IPS-18c (cell line): Measurements from ENCODE around the gene C20orf96.
"Not testable (repeated sequence)": the region's sequence is repeated elsewhere in the genome, so short reads cannot be mapped to it uniquely, and the experiment has no call there.

Experiments
- H3K4me3 ChIP-seq: 2 replicates; pipeline ENCODE4 v1.7.0; 2013; ENCODE audit warnings: low read depth, mild to moderate bottlenecking, low read length, moderate library complexity; ENCODE audit not compliant: insufficient read depth
- H3K9me3 ChIP-seq: one replicate; pipeline ENCODE4 v1.6.1; 2013; ENCODE audit warnings: mild to moderate bottlenecking, low read length, moderate library complexity; ENCODE audit not compliant: control insufficient read depth, insufficient read depth

C20orf96 gene

DNA sequence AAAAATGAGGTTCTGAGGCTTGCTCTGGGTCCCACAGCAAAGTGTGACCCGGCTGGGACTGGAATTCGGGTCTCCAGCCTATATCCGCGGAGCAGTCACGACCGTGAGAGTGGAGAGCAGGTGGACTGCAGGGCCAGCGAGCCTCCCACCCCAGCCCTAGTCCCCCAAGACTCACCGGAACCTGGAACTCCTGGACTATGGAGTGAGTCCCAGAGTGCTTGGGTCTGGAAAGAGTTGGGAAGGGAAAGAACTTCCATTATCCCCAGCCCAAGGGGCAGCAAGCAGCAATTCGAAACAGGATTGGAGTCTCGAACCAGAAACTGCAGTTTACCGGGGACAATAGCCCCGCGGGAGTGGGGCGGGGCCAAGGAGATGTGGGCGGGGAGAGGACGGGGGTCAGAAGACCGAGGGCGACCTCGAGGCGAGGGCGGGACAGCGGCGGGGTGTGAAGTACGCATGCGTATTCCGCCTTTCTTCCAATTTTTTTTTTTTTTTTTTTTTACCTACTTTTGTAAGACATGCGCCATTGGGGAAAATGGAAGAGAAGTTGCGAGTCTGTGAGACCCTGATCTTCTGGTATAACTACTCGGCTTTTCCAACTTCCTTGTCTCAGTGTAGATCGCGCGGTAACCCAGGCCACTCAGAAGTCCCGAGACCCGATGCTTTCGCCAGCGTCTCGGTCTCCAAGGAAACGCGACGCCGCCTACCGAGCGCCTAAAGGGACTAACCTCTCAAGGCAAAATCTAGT lies at the start of gene C20orf96:
Gene C20orf96, minus strand, starts transcription at position 667 of the 748 bp plus-strand sequence. Its CDS starts 140 bp downstream, at position 527.
- no peaks in the 10 kb centered on the region for H3K9me3 ChIP-seq

DNA sequence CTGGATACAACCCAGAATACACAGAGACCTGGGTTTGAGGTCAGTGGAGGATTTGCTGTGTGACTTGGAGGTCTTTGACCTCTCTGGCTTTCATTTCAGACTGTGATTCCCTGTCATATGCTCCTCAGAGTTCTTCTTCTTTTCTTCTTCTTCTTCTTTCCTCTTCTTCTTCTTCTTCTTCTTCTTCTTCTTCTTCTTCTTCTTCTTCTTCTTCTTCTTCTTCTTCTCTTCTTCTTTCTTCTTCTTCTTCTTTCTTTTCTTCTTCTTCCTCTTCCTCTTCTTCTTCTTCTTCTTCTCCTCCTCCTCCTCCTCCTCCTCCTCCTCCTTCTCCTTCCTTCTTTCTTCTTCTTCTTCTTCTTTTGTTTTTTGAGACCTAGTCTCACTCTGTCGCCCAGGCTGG lies 45.5 kb upstream of the C20orf96 start:
- H3K4me3 ChIP-seq, H3K9me3 ChIP-seq: not testable (repeated sequence)

More for the DNA sequence above, at the start of gene C20orf96:
- H3K4me3 ChIP-seq = peak within 1 kb of the TSS; percentile 74

DNA sequence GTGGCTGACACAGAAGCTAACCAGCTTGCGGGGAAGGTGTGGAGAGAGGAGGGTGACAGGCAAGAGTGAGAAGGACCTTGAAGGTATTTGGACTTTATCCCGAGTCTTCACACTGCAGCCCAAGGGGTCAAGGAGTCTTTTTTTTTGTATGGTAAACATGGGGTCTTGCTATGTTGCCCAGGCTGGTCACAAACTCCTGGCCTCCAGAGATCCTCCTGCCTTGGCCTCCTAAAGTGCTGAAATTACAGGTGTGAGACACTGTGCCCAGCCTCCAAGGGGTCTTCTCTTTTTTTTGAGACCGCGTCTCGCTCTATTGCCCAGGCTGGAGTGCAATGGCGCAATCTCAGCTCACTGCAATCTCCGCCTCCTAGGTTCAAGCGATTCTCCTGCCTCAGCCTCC lies 44.0 kb upstream of the C20orf96 start:
- Histone ChIP-seq H3K9me3 (no peaks in the 10 kb centered on the region), H3K4me3 (no peak overlapping the region)

- no peaks in the 10 kb centered on the region for H3K9me3 ChIP-seq
- H3K4me3 ChIP-seq = no peak overlapping the region
These were observed 39.9 kb upstream of the C20orf96 start for GRCh38 chr20:330233-331149.

DNA sequence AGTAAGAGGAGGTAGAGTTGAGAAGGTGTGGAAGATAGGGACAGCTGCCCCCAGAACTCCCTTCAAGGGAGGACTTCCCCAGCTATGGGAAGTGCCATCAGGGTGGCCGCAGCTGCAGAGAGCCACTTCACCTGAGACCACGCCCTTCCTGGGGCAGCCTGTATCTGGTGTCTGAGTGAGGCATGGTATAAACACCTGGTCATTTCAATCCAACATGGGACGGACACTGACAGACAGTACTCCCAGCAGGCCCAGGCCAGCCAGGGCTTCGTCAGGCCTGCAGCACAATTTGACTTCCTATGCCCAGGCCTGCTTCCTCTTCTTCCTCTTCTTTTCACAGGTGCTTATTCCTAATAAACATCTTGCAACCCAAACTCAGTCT lies 39.3 kb upstream of the C20orf96 start:
- Histone ChIP-seq H3K9me3 (no peaks in the 10 kb centered on the region), H3K4me3 (no peak overlapping the region)

- no peaks in the 10 kb centered on the region for H3K9me3 ChIP-seq
- H3K4me3 ChIP-seq = no peak overlapping the region
These were observed 38.6 kb upstream of the C20orf96 start for GRCh38 chr20:328975-329695.

DNA sequence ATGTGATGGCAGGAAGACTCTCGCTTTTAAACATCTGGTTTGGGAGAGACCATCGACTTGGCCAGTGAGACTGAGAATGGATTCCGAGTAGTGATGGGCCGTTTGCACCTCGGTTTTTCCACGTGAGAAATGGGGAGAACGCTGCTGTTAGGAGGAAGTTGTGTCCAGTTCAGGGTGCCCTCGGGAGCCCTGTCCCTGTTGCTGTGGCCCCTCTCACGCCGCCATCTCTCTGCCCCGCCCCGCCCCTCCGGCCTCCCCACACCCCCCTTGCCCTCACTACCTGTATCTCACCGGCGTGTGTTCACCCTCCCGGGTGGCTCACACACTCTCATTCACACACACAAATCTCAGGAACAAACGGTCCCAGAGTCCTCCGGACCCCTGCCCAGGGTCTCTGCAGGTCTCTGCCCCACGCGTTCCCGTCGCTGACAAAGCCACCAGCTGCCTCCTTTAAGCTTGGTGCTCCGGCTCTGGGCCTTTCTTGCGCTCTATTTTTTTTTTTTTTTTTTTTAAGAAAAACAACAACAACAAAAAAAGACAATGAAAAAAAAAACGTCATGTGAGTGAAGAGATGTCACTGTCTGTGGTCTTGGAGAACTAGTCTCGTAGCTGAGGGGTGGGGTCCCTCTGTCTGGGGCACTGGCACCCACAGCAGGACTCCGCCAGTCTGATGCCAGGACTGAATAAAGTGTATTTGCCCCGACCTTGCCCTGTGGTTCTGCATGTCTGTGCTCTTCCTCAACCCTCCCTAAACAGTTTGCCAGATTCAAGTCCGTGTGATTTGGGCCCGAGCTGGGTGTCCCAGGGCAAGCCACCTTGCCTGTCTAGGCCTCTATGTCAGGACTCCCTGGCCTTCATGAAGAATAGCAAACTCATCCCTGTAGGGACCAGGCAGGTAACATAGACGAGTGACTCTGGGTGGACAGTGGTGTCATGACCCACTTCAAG lies 37.8 kb upstream of the C20orf96 start:
- no peaks in the 10 kb centered on the region for H3K9me3 ChIP-seq
- peak overlapping the region; percentile 99 for H3K4me3 ChIP-seq

DNA sequence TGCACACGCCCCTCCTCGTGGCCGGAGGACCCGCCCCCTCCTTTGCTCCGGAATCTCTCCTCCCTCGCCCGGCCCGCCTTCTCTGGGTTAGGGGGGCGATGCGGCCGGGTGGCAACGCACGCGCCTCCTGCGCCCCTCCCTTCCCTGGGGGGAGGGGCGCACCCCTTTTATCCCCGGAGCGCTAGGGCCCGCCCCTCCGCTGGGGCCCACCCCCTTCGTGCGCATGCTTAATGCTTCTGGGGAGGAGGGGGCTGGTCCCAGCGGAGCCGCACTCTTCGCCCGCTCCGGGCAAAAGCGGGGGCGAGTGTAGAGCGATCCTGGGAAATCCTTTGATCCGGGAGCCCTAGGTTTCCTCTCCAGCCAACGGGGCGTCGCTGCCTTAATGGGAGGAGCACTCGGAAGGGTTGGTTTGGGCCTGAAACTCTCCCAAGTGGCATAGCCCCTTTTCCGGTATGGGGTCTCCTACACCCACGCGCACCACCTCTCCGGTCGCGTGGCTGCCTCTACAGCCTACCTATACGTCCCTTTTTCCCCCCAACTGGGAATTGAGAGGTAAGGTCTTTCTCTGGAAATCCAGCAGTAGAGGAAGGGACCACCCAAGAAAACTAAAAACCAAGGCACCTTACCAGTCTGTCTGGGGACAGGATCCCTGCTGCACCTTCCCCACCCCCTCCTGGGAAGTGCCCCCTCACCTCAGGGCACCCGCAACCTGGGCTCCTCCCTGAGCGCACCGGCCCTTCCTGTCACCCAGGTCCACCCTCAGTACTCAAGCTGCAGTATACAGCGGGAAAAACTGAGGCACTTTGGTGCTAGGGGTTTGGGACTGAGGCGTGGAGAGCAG lies 36.9 kb upstream of the C20orf96 start:
- Histone ChIP-seq H3K9me3 (no peaks in the 10 kb centered on the region), H3K4me3 (peak overlapping the region; percentile 99)

GRCh38 chr20:326645-327185 lies 36.2 kb upstream of the C20orf96 start:
- H3K9me3 ChIP-seq = no peaks in the 10 kb centered on the region
- H3K4me3 ChIP-seq = peak overlapping the region; percentile 99

DNA sequence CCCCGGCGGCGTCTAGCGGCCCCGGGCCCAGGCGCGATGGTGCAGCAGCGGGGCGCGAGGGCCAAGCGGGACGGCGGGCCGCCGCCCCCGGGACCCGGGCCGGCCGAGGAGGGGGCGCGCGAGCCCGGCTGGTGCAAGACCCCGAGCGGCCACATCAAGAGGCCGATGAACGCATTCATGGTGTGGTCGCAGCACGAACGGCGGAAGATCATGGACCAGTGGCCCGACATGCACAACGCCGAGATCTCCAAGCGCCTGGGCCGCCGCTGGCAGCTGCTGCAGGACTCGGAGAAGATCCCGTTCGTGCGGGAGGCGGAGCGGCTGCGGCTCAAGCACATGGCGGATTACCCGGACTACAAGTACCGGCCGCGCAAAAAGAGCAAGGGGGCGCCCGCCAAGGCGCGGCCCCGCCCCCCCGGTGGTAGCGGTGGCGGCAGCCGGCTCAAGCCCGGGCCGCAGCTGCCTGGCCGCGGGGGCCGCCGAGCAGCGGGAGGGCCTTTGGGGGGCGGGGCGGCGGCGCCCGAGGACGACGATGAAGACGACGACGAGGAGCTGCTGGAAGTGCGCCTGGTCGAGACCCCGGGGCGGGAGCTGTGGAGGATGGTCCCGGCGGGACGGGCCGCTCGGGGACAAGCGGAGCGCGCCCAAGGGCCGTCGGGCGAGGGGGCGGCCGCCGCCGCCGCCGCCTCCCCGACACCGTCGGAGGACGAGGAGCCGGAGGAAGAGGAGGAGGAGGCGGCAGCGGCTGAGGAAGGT lies 35.5 kb upstream of the C20orf96 start:
- Histone ChIP-seq H3K9me3 (no peaks in the 10 kb centered on the region), H3K4me3 (peak overlapping the region; percentile 99)

DNA sequence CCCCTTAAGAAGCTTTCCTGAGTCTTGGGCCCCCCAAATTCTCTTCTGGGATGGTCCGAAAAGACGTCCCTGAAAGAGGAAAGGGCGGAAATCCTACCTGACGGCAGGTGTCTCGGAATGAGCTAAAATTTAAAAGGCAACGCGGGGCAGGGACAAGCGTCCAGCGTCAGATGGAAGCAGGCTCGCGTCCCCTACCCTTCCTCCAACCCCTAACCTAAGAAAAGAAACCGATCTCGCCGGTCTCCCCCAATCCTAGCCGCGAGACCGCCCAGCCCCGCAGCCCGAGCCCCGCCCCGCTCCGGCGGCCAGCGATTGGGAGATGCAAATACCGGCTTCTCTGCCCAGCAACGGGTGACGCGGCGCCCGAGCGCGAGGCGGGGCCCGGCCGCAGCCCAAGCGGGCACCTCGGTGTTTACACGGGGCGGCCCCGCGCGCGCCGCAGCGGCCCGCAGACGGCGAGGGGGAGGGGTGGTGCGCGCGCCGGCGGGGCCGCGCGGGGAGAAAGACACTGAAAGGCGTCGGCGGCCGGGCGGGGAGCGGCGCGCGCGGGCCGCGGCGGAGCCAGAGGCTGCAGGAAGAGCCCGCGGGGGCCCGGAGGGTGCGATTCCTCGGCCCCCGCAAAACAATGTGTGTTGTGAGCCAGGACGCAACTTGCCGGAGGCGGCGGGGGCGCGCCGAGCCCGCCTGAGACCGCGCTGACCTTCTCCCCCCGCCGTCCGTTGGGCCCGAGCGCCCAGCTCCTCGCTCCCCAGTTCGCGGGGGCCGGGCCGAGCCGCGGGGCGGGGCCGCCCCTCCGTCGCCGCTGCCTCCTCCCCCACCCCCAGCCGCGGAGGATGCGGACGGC lies 34.7 kb upstream of the C20orf96 start, which contains the start of gene SOX12:
Gene SOX12, plus strand, starts transcription at position 508 of the 844 bp plus-strand sequence. CDS start 373 bp downstream, outside the sequence.
- H3K4me3 ChIP-seq = peak within 1 kb of the TSS; percentile 99
- H3K9me3 ChIP-seq = no peaks in the 10 kb centered on the region

DNA sequence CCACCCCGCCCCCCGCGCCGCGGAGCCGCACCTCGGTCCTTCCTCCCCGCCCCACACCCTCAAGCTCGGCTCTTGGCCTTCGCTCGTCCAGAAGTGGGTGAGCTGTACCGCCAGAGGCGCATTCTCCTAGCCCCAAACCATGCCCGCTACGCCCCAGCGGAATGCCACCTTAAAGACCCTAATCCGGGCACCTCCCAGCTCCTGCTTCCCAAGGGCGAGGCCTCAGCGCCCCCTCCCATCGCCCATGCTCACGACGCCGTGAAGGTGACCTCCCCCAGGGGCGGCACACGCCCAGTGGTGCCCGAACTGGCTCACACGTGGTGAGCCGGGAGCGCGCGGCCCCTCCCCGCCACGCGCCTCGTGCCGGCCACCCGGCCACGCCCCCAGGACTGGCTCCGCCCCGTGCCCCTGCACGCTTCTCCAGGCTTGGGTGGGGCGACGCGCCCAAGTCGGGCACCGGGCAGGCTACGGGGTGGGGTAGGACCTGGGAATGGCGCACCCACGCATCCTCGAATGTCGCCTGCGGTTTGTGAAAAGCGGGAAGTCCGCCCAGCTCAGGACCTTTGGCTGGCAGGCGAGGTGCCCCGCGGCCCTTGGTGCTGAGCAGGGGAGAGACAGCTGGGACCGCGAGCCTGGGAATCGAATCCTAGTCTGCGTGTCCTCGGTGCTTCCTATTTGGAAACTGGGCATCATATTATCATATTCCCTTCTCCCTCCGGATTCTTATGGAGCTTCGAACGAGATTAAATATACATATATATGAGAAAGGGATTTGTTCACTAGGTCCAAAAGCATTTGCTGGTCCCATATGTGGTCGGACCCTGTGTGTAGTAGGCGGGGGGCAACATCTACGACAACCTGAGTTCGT lies 33.9 kb upstream of the C20orf96 start:
- H3K9me3 ChIP-seq = no peaks in the 10 kb centered on the region

DNA sequence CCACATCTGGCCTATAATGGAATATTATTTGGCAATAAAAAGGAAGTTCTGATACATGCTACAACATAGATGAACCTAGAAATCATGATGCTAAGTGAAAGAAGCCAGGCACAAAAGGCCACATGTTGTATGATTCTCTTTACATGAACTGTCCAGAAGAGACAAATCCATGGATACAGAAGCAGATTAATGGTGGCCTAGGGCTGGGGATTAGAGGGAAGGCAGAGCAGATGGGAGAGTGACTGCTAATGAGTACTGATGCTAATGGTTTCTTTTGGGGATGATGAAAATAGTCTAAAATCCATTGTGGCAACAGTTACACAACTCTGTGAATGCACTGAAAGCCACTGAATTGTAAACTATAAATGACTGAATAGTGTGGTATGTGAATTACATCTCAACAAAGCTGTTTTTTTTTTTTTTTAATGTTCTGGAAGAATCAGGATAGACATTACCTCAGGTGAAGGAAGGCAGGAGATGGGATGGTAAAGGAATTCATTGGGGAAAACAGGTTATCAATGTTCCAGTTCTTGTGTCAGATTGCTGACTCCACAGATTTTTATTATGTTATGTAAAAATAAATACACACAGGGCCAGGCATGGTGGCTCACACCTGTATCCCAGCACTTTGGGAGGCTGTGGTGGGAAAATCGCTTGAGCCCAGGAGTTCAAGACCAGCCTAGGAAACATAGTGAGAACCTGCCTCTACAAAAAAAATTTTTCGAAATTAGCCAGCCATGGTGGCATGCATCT lies 25.9 kb upstream of the C20orf96 start:
- no peak overlapping the region for H3K4me3 ChIP-seq
- no peaks in the 10 kb centered on the region for H3K9me3 ChIP-seq

More for the DNA sequence above, 33.9 kb upstream of the C20orf96 start:
- H3K4me3 ChIP-seq = peak overlapping the region; percentile 68
